Glomerular endothelial cell (primary cell): ENCODE measurements around the gene ACOT2. TPM values are rescaled to one million over a fixed set of nuclear protein-coding genes. Genes with fewer than 3 reads are reported as not detected.
"Not testable (repeated sequence)": the region's sequence is repeated elsewhere in the genome, so short reads cannot be mapped to it uniquely, and the experiment has no call there.

ENCODE experiments used
- DNase-seq: peaks from one replicate; pipeline ENCODE4 v3.0.0-alpha.2; 2011; ENCODE audit warnings: low read depth, low spot score; ENCODE audit errors: extremely low read depth
- total RNA-seq: library from RNA; depleted of rRNA; stranded (reverse); fragments of >200 nt; gene quantifications from 2 replicates; pipeline ENCODE4 v1.2.3, GENCODE V29; 2015

ACOT2 gene
- total RNA-seq, 1 donor from 2014 or later: 24.7 TPM

DNA sequence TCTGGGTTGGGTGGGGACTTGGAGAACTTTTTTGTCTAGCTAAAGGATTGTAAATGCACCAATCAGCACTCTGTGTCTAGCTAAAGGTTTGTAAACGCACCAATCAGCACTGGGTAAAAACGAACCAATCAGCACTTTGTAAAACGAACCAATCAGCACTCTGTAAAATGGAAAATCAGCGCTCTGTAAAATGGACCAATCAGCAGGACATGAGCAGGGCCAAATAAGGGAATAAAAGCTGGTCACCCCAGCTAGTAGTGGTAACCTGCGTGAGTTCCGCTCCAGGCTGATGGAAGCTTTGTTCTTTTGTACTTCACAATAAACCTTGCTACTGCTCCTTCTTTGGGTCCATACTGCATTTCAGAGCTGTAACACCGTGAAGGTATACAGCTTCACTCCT, 1.7 kb upstream of the ACOT2 start:
- DNase-seq: no peak

- DNase-seq: no peak
Observed at GRCh38 chr14:73567951-73568885, 795 bp upstream of the ACOT2 start.

DNA sequence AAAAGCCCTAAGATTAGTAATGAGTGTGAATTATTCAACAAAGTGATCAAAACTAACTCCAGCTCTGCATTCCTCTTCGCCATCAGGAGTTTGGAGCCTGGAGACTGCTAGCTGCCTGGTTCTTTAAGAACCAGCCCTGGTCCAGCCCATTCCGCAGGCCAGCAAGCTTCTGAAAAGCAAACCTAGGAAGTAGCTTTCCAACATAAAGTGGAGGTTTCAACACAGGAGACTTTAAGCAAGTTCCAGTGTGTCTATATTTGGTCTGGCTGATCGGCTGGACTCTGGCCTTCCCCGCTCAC, 178 bp upstream of the ACOT2 start:
- not testable (repeated sequence) for DNase-seq

DNA sequence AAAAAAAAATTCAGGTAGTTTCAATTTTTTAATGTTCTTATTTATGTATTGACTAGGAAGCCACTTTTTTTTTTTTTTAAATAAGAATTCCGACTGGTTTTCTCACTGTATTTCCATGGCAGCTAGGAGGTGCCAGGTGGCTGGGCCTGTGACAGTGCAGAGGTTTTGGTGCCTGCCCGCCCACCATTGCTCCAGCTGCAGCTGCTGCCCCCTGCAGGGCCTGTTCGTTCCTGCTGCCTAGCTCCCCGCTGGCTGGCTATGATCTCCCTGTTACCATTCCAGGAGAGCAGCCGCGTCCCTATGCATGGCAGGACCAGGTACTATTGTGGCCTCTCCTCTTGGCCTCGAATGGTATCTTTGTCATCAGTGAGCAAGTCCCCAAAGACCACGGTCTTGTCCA, 1.9 kb downstream of the ACOT2 start:
- DNase-seq: not testable (repeated sequence)

DNA sequence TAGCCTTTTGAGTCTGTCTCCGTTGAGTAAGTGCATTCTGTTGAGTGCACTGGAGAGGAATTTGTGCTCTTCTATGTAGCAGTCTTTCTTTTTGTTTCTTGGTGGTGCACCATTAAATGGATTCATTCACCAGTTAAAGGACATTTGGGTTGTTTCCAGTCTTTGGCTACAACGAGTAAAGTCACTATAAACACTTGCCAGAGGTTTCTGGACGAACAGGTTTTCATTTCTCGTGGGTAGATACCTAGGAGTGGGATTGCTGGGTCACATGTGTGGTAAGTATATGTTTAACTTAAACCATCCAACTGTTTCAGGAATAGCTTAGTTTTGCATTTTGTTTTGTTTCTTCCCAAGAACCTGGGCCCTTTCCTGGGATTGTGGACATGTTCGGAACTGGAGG, 4.0 kb downstream of the ACOT2 start:
- DNase-seq: not testable (repeated sequence)

- not testable (repeated sequence) for DNase-seq
Observed at GRCh38 chr14:73573740-73574139, 4.7 kb downstream of the ACOT2 start.

GRCh38 chr14:73574251-73574650, 5.2 kb downstream of the ACOT2 start:
- DNase-seq: not testable (repeated sequence)

DNA sequence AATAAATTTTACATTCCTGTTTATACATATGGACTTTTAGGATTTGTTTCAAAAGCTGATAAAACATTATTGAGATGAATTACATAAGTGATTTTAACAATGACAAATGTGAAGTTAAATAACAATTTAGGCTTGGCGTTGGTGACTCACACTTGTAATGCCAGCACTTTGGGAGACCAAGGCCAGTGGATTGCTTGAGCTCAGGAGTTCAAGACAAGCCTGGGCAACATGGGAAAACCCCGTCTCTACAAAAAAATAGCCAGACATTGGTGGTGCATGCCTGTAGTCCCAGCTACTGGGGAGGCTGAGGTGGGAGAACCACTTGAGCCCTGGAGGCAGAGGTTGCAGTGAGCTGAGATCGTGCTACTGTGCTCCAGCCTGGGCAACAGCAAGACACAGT, 7.4 kb downstream of the ACOT2 start:
- no peak for DNase-seq

GRCh38 chr14:73577214-73577613, 8.2 kb downstream of the ACOT2 start:
- not testable (repeated sequence) for DNase-seq

- not testable (repeated sequence) for DNase-seq
Observed at GRCh38 chr14:73582102-73582979, 13.3 kb downstream of the ACOT2 start.

DNA sequence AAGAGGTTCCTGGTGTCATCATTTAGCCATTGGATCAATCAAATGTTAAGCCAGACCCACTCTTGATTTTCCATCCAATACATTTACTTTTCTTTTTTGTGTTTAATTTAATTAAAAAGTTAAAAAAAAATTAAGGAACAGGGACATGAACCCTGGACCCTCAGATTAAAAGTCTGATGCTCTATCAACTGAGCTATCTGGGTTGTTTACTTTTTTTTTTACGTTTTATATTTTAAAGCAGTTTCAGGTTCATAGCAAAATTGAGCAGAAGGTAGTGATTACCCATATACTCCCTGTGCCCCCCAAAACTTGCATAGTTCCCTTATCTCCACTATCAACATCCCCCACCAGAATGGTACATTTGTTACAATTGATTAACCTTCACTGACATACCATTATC, 19.7 kb downstream of the ACOT2 start:
- no peak for DNase-seq

GRCh38 chr14:73589116-73589515, 20.1 kb downstream of the ACOT2 start:
- DNase-seq: no peak

GRCh38 chr14:73590673-73591004, 21.6 kb downstream of the ACOT2 start:
- not testable (repeated sequence) for DNase-seq

- no peak for DNase-seq
Observed at GRCh38 chr14:73591690-73592449, 22.9 kb downstream of the ACOT2 start, which contains the start of gene ACOT4. ACOT4 (plus strand) TSS chr14:73591873; CDS start chr14:73591960, 87 bp downstream.

GRCh38 chr14:73594491-73594890, 25.5 kb downstream of the ACOT2 start:
- DNase-seq: no peak

- no peak for DNase-seq
Observed at GRCh38 chr14:73599499-73599898, 30.5 kb downstream of the ACOT2 start.

GRCh38 chr14:73602994-73603393, 34.0 kb downstream of the ACOT2 start:
- no peak for DNase-seq

DNA sequence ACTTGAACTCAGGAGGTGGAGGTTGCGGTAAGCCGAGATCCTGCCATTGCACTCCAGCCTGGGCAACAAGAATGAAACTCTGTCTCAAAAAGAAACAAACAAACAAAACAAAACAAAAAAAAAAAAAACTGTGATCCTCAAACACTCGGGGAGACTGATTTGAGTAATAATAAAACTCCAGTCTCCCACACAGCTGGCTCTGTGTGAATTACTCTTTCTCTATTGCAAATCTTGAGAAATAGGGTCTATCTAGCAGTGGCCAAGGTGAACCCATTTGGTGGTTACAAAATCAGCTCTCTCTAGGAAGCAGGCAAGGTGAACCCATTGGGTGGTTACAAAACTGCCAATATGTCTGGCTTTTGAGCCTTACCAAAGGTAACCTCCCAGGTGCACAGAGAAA, 37.3 kb downstream of the ACOT2 start:
- DNase-seq: no peak

- no peak for DNase-seq
Observed at GRCh38 chr14:73607241-73607640, 38.2 kb downstream of the ACOT2 start.

GRCh38 chr14:73610687-73611086, 41.7 kb downstream of the ACOT2 start:
- DNase-seq: no peak
